Measurements from ENCODE around the gene DYNC1I2. TPM values are rescaled to one million over a fixed set of nuclear protein-coding genes. Genes with fewer than 3 reads are reported as not detected.

Gene DYNC1I2
- total RNA-seq, 2 donors from 2014 or later: 89.8 to 122 TPM

DNA sequence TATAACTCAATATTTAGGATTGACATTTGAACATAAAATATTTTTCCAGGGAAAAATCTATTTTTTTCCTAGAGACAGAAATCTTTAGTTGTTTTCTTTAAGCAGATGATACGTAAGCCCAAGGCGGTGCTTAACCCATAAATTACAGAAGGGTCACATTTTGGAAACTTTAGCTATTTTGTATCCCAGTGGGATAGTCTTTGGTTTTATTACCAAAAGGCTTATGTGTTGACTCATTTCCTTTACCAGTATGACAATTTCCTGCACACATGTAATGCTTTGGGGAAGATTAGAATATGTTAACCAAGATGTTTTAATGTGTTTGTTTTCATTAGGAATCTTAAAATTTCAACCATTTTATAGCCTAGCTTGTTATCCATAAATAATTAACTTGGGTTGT, 24.8 kb downstream of the DYNC1I2 start:
- no peak overlapping the region for H3K27ac ChIP-seq
- no peaks in the 10 kb centered on the region for H3K27me3 ChIP-seq (replicated peaks; ENCODE audit: insufficient read depth)
- no peak overlapping the region for H3K4me3 ChIP-seq
- no peak for DNase-seq (ENCODE audit: low spot score)
- no peaks in the 10 kb centered on the region for H3K9me3 ChIP-seq
- H3K36me3 ChIP-seq: peaks cover 7% of the 10 kb centered on the region
- peaks cover 10 to 13% of the 10 kb centered on the region in 2 donors for H3K4me1 ChIP-seq (ENCODE audit: control insufficient read depth in 1 of 2, low read depth in 2 of 2)
- no peak for ATAC-seq (ENCODE audit: insufficient number of reproducible peaks, low FRiP score, low read depth)
- no peak for TF ChIP-seq CTCF (IDR thresholded peaks at IDR 0.05)

GRCh38 chr2:171718720-171719119, 31.5 kb downstream of the DYNC1I2 start:
- no peak overlapping the region for H3K4me3 ChIP-seq
- peaks cover 11% of the 10 kb centered on the region for H3K36me3 ChIP-seq
- ATAC-seq (ENCODE audit: insufficient number of reproducible peaks, low FRiP score, low read depth) (no peak), DNase-seq (ENCODE audit: low spot score) (no peak)
- H3K9me3 ChIP-seq: no peaks in the 10 kb centered on the region
- no peak overlapping the region for H3K27ac ChIP-seq
- H3K27me3 ChIP-seq (replicated peaks; ENCODE audit: insufficient read depth): no peaks in the 10 kb centered on the region
- H3K4me1 ChIP-seq (ENCODE audit: control insufficient read depth in 1 of 2, low read depth in 2 of 2): no peaks in the 10 kb centered on the region
- no peak for TF ChIP-seq CTCF (IDR thresholded peaks at IDR 0.05)

DNA sequence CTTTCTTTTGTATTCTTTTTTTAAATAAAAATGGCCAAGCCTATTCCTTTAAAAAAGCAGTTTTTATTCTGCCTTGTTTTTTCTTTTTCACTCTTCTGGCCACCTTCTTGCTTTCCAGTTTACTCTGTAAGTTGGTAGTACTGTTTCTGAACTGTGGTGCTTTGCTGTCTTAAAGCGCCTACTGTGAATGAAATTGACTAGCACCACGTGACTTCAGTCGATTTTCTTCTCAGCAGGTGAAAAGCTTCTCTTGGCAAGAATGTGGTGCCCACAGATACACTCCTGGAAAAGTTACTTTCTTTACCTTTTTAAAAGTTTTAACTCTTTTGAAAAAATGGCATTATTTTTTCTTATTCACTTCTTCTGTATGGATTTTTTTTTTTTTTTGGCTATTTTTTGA, 32.4 kb downstream of the DYNC1I2 start:
- H3K4me1 ChIP-seq (ENCODE audit: control insufficient read depth in 1 of 2, low read depth in 2 of 2): no peaks in the 10 kb centered on the region
- no peak overlapping the region for H3K4me3 ChIP-seq
- H3K27me3 ChIP-seq (replicated peaks; ENCODE audit: insufficient read depth): no peaks in the 10 kb centered on the region
- no peak overlapping the region for H3K27ac ChIP-seq
- no peak for TF ChIP-seq CTCF (IDR thresholded peaks at IDR 0.05)
- peaks cover 11% of the 10 kb centered on the region for H3K36me3 ChIP-seq
- ATAC-seq (ENCODE audit: insufficient number of reproducible peaks, low FRiP score, low read depth) (no peak), DNase-seq (ENCODE audit: low spot score) (no peak)
- no peaks in the 10 kb centered on the region for H3K9me3 ChIP-seq

- TF ChIP-seq CTCF (IDR thresholded peaks at IDR 0.05): no peak
- DNase-seq (ENCODE audit: low spot score) (no peak), ATAC-seq (ENCODE audit: insufficient number of reproducible peaks, low FRiP score, low read depth) (no peak)
- no peak overlapping the region for H3K27ac ChIP-seq
- no peaks in the 10 kb centered on the region for H3K27me3 ChIP-seq (replicated peaks; ENCODE audit: insufficient read depth)
- no peaks in the 10 kb centered on the region for H3K9me3 ChIP-seq
- H3K36me3 ChIP-seq: peaks cover 13% of the 10 kb centered on the region
- H3K4me1 ChIP-seq (ENCODE audit: control insufficient read depth in 1 of 2, low read depth in 2 of 2): no peaks in the 10 kb centered on the region
- H3K4me3 ChIP-seq: no peak overlapping the region
Measured at GRCh38 chr2:171723716-171724683, 36.7 kb downstream of the DYNC1I2 start.

- ATAC-seq (ENCODE audit: insufficient number of reproducible peaks, low FRiP score, low read depth): no peak
- no peak for TF ChIP-seq CTCF (IDR thresholded peaks at IDR 0.05)
- H3K36me3 ChIP-seq: peaks cover 33% of the 10 kb centered on the region
Measured at GRCh38 chr2:171726847-171727450, 39.7 kb downstream of the DYNC1I2 start.

More at GRCh38 chr2:171726847-171727450, 39.7 kb downstream of the DYNC1I2 start:
- no peak overlapping the region for H3K4me3 ChIP-seq
- H3K4me1 ChIP-seq (ENCODE audit: control insufficient read depth in 1 of 2, low read depth in 2 of 2): no peaks in the 10 kb centered on the region
- DNase-seq (ENCODE audit: low spot score): no peak
- no peaks in the 10 kb centered on the region for H3K27me3 ChIP-seq (replicated peaks; ENCODE audit: insufficient read depth)
- no peaks in the 10 kb centered on the region for H3K9me3 ChIP-seq
- no peak overlapping the region for H3K27ac ChIP-seq

Data from thoracic aorta (tissue), 2 donors.